ENCODE measurements around the gene FXYD7. TPM values are rescaled to one million over a fixed set of nuclear protein-coding genes. Genes with fewer than 3 reads are reported as not detected.

The FXYD7 gene
- total RNA-seq, 1 donor from 2014 or later: 0.59 TPM

DNA sequence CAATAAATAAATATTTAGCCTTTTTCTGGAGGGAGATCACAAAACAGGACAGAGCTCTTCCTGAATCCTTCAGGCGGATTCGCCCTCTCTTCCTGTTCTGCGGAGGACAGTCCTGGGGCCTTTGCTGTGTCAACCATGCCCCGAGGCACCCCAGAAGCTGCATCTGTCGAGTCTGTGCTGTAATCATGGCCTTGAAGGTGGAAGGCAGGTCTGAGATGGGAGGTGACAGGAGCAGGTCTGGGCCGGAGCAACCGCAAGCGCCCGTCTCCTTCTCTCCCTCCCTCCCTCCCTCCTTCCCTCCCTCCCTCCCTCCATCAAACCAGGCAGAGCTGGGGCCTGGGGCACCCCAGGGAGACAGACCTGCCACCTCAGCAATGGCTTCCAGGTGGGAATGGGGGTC is 32.1 kb upstream of the FXYD7 start:
- no peak for DNase-seq

DNA sequence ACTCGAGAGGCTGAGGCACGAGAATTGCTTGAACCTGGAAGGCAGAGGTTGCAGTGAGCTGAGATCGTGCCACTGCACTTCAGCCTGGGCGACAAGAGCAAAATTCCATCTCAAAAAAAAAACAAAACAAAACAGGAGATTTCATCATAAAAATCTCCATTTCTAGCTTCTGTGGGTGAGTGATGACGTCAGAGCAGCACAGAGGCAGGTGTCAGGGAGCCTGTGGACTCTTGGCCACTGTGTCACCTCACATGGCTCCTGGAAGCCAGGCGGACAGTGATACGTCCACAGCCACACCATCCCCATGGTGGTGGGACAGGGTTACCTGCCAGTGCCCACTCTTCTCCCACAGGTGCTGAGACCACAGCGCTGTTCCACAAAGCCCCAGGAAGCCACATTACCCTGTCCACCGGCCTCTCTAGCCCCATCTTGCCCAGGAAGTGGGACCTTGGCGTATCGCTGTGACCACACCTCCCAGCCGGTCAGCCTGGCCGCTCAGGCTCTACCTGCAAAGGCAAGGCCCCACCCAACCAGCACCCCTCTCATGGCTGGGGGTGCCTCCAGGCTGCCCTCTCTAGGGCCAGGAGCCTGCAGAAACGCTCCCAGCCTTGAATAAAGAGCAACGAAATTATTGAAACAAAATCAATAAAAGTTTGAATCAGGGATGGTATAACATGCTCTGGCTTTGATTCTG is 29.9 kb upstream of the FXYD7 start:
- no peak for DNase-seq

DNA sequence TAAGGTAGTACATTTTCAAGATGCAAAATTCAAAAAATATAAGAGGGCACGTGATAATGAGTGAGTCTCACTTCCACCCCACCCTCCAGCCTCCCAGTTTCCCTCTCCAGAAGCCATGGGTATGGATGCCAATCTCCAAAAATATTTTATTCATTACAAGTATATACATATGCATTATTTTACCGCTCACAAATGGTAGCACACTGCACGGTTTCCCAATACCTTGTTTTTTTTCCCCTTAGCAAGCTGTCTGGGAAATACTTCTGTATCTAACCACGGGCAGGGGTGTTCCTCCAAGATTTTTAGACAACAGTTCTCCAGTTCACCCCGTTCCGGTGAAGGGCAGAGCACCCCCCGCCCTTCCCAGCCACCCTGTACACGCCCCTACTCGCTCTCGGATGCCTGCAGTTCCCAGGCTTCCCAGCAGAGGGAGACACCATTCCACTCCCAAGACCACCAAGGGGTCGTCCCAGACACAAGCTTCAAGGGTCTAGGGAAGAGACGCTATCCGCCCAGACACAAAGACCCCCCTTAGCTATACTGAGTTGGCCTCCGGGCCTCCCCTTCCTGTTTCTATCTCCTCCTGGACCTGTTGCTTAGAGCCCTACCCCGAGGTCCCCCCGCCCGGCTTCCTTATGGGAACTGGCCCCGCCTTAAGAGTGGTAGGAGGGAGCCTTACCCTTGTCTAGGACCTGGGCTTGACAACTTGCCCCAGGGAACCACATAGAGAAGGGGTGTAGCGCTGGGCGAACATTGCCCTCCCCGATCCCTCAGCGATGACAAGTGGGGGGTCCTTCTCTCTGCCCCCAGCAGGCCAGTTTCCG is 28.5 kb upstream of the FXYD7 start:
- peak; percentile 75 for DNase-seq

DNA sequence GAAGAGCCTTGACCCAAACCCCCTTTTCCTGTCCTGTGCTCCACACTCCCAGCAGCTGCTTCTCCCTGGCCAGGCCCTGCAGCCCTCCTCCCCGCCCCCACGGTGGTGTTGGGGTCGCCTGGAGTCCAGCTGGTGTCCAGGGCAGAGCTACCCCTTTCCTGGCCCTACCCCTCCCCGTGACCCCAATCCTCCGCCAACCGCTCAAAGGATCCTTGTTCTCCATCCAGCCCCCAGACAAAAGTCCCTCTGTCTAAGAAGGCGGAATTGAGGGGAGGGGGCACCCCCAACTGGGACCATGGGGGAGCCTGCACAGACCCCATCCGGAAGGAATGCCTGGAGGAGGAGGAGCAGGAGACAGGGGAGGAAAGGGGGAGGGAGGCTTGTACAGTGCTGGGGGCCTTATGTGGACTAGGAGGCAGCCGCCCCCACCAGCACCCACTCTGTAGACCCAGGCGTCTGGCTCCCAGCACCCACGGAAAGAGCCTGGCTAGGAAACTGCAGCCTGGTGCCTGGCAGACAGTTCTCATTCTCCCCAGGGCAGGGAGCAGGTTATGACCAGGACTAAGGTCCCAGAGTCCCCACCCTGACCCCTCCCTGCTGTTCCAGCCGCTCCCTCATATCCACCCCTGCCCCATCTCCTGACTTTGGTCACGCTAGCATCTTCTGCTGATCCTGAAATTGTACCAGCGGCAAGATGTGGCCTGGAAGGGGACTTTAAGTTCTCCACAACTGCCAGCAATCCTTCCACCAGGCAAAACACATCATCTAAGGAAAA is 27.7 kb upstream of the FXYD7 start, which contains the start of gene FXYD3:
Gene FXYD3 (plus strand): TSS at position 647 of the 775 bp plus-strand sequence. CDS start 3,554 bp downstream, outside the sequence.
- peak; percentile 55 for DNase-seq

DNA sequence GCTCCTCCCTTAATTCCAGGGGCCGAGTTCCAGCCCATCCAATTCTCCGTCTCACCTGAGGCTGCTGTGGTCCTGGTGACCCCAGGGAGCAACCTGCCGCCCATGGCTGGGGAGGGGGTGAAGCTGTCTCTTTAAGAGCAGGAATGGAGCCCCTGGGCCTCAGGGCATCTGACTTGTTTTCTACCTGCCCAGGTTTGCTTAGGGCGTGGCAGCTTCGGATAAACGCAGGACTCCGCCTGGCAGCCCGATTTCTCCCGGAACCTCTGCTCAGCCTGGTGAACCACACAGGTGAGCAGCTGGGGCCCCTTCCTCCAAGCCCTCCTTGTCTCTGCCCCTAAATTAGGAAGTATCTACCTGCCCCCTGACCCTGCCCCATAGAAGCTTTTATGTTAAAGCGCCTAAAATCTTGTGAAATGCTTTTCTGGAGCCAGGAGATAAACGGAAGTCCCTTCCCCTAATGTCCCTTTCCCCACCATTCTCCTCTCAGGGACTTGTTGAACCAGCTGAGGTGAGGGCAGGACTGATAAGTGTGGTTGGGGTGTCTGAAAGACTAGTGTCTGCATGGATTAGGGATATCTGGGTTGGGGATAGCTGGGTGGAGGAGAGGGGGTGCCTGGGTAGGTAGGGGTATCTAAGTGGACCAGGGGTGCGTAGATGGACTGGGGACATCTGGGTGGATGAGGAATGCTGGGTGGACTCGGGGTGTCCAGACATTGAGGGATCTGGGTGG is 26.8 kb upstream of the FXYD7 start:
- no peak for DNase-seq

DNA sequence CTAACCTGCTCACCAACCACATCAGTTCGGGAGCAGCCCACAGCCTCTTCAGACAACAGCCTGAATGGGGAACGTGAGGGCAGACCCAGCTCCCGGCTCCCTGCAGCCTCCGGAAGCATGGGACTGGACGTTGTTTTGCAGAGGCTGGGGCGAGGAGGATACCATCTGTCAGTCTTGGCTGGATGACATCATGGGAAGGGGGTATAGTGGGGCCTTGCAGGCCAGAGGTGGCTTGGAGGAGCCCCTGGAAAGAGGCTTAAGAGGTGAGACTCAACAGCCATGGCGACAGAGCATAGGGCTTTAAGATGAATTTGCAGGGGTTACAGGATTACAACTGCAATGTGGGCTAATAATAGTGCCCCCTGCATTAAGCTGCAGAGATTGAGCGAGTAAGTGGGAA is 25.9 kb upstream of the FXYD7 start:
- DNase-seq: no peak

DNA sequence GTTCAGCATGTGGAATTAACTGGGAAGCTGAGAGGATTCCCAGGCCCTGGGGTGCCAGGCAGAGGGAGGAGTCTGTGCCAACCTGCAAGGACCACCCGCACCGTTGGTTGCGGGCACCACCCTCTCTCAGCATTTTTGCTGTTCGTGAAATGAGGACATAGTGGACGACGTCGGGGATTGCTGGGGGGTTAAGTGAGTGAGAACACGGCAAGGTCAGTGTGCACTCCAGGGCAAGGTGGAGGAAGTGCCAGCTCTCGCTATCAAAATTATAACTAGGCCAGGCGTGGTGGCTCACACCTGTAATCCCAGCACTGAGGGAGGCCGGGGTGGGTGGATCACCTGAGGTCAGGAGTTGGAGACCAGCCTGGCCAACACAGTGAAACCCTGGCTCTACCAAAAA is 25.3 kb upstream of the FXYD7 start:
- no peak for DNase-seq

DNA sequence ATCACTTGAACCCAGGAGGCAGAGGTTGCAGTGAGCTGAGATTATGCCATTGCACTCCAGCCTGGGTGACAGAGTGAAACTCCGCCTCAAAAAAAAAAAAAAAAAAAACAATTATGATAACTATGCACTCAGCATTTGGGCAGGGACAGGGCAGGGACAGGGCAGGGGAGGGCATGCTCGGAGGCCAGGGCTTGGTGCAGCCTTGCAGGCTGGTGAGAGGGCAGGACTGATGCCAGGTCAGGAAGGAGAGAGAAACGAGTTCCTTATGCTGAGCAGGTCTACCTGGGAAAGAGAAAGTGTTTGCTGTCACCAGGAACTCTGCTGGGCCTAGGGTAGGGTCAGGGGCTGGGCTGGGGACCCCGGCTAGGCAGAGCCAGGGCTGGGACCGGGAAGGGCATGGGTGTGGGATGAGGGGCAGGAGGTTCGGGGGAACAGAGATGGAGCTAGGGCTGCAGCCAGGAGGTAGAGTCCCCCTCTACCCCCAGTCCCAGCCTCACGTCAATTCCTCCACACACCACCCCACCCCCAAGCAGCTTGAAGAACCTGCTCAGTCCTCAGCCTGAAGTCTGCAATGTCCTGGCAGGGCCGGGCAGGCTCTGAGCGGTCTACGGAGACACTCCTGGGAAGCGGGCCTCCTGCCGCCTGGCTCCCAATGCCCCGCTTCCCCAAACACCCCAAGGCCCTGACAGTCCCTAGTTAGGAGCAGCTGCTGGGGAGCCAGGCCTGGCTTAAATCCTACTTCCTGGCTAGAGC is 24.6 kb upstream of the FXYD7 start:
- no peak for DNase-seq

DNA sequence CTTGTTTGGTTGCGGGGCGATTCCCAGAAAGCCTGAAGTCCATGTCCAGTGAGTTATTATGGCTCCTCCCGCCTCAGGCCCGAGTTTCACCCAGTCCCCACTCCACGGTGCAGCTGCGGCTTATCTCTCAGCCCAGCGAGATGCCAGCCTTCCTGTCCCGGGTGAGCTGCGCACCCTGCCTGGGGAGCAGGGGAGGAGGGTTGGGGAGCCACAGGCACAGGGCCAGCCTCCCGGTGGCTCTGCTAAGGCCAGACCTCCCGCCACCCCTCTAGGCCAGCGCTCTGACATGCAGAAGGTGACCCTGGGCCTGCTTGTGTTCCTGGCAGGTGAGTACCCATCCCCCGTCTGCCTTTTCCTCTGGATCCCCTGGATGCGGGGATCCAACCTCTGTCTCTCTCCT is 24.0 kb upstream of the FXYD7 start:
- DNase-seq: no peak

DNA sequence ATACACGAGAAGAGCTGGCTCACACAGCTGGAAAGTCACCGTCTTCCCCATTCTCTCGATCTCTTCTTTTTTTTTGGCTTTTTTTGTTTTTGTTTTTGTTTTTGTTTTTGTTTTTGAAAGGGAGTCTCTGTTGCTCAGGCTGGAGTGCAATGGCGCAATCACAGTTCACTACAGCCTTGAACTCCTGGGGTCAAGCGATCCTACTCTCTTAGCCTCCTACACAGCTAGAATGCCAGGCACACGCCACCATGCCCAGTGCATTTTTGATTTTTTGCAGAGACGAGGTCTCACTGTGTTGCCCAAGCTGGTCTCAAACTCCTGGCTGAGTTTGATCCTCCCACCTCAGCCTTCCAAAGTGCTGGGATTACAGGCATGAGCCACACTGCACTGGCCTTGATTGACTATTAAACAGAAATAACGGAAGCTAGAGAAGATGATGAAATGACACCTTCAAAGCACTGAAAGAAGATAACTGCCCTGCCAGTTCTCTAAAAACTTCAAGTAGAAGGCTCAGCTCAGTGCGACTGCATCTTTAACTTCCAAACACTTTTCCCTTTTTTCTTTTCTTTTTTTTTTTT is 23.4 kb upstream of the FXYD7 start:
- DNase-seq: no peak

DNA sequence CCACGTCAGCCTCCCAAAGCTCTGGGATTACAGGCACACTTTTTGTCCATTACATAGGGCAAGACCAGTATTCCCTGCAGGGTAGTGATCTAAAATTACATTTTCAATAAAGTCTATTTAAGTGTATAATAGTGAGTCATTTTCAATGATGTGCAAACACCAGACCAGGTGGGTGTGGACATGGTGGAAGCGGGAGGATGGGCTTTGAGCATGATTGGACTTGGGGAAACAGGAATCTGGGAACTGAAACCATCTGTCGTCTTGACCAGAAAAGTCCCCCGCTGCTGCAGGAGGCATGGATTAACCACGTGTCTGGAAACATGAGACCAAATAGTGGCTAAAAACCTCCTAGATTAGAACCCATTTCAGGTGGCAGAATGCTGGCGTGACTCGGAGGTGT is 22.6 kb upstream of the FXYD7 start:
- no peak for DNase-seq

DNA sequence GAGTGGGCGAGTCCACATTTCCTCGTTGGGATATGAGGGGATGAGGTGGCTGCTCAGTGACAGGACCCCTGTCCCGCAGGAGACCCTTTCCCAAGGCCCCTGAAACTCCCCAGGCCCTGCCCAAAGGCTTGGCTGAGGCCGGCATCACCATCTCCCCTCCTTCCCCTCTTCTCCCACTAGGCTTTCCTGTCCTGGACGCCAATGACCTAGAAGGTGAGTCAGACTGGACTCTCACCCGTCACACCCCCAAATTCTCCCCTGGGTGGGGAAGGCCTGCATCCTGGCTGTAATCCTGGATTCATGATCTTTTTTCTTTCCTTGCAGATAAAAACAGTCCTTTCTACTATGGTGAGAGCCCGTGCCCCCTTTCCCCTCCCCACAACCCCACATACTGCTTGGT is 22.2 kb upstream of the FXYD7 start:
- DNase-seq: no peak

DNA sequence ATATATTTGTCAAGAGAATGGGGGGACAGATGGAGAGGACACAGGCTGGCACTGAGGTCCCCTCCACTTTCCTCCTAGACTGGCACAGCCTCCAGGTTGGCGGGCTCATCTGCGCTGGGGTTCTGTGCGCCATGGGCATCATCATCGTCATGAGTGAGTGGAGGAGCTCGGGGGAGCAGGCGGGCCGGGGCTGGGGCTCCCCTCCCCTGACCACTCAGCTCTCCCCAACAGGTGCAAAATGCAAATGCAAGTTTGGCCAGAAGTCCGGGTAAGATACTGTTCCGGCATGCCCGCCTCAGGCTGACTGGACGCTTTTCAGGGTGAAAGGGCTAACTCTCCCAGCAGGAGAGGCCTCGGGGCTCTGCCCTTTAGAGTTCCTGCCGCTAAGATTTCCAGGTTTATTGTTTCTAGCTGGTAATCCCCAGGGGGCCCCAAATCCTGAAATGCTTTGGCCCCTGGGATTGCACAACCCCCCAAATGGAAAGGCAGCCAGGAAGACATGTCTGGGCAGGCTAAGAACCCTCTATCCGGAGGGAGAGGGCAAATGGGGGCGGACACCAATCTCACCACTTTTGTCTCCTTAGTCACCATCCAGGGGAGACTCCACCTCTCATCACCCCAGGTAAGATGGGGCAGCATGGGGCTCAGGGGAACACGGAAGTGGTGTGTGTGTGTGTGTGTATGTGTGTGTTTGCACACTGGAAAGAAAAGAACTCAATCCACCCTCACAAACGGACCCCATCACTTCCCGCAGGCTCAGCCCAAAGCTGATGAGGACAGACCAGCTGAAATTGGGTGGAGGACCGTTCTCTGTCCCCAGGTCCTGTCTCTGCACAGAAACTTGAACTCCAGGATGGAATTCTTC is 20.1 kb upstream of the FXYD7 start:
- DNase-seq: no peak

DNA sequence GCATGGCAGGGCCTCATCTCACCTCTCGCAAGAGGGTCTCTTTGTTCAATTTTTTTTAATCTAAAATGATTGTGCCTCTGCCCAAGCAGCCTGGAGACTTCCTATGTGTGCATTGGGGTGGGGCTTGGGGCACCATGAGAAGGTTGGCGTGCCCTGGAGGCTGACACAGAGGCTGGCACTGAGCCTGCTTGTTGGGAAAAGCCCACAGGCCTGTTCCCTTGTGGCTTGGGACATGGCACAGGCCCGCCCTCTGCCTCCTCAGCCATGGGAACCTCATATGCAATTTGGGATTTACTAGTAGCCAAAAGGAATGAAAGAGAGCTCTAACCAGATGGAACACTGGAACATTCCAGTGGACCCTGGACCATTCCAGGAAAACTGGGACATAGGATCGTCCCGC is 19.5 kb upstream of the FXYD7 start:
- DNase-seq: no peak

DNA sequence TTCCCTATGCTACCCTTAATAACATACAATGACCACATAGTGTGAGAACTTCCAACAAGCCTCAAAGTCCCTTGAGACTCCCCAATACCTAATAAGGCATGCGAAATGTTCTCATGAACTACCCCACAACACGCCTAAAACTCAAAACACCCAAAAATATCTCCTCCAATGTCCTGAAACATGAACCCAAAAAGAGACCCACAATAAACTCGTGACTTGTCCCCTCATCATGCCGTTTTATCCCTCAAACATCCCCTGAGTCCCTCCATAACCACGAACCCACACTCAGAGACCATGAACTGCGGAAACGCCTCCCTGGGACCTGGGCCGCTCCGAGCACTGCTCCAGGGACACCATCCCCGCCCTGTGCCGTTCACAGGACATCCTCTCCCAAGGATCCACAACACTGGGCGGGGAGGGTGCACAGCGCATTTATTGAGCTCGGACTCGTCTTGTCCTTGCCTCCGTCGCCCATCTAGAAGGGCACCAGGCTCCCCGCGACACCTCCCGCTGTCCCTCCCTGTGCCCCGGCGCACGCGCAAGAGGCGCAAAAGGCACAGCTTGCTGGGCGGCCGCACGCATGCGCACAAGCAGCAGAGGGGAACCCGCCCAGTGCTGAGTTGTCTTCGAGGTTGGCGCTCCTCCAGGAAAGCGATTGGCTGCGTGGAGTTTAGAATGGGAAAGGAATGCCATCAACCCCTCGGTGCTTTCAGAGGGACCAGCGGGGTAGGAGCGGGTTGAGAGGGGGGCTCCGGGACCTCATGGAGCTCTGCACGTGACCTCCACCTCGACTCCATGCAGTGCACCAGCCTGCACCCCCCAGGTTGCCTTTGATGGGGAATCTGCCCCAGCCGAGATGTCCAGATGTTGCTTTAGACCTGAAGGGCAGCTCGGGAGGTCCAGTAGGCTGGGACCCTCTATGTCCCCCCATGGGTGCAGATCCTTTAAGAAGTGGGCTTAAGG is 18.7 kb upstream of the FXYD7 start:
- peak; percentile 95 for DNase-seq

DNA sequence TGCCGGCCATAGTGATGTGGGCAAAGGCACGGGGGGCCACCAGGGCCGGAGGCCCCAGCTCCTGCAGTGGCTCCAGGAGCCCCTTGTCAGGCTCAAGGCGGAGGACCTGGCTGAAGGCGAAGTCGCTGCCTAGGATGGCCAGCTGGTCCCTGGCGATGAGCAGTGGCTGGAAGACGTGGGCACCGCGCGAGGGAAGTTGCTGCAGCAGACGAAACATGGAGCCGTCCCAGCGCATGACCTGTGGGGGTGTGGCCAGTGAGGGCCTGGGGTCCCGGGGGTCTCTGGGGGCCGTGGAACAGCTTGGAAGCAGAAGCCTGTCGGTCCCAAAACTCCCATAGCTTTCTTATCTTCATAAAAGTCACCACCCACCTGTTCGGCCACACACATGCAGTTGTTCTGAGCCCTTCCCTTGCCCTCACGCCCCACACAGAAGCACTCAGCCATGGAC is 17.8 kb upstream of the FXYD7 start:
- DNase-seq: no peak

DNA sequence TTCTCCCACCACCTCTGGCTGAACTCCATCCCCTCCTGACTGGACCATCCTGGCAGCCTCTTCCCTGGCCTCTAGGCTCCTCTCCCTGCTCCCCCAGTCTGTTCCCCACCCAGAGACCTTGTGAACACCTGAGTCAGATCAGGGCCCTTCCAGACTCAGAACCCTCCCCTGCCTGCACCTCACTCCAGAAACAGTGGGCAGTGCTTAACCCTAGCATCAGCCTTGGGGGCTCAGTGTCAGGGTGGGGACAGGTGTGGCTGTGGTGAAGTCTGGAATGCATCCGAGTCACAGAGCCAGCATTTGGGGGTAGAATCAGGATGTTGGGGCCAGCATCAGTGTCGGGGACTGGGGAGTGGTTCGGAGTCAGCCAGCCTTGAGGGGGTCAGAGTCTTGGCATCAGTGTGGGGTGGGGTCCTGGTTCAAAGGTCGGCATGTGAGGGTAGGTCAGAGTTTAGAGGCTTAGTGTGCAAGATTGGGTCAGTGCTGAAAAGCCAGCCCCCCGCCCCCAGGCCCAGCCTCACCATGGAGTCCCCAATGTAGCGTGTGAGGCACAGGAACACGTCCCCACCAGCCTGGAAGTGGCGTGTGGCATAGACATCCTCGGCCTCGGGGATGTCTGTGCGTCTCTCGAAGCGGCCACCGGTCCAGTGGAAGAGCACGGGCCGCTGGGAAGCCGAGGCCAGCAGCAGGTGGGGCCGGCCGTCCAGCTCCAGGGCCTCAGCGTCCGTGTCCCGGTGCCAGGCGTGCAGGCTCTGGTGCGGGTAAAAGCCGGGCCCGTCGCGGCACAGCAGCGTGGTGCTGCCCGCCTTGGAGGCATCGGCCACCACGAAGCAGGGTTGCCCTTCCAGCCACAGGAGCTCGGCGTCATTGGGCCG is 17.1 kb upstream of the FXYD7 start:
- no peak for DNase-seq

DNA sequence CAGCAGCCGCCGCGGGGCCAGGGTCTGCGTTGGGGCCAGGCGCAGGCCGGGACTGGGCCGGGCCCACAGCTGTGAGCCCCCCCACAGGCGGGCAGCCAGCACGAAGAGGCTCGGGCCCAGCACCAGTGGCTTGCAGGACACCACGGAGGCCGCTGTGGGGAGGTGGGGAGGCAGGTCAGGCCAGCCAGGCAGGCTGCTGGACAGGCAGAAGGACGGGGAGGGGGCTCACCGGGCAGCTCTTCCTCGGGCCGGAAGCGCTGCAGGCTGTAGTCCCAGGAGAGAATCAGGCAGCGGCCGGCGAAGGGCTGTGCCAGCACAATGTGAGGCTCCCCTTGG is 16.5 kb upstream of the FXYD7 start:
- no peak for DNase-seq
